ENCODE data around the gene TMEM186. TPM values are rescaled to one million over a fixed set of nuclear protein-coding genes. Genes with fewer than 3 reads are reported as not detected.

The TMEM186 gene
- total and polyA plus RNA-seq, 9 of the 15 experiments (the other 6 are each of a cell fraction or from before 2014, with no cell fraction given), result 10.1 to 33.4 (median 16.4) TPM

- no peak for TF ChIP-seq ZNF318 (IDR thresholded peaks at IDR 0.05; ENCODE audit: borderline replicate concordance in 1 of 2, low read depth in 1 of 2)
- TF ChIP-seq ZBTB7A (IDR thresholded peaks at IDR 0.05; ENCODE audit: borderline replicate concordance, control insufficient read depth, low read depth, low read length), result no peak
- TF ChIP-seq ELF4 (CRISPR knock-in tag; IDR thresholded peaks at IDR 0.05), result no peak
- no peak for TF ChIP-seq ZNF592 (IDR thresholded peaks at IDR 0.05)
- no peak for TF ChIP-seq CREM (IDR thresholded peaks at IDR 0.05; ENCODE audit: low read depth)
Observed at GRCh38 chr16:8812162-8812843, 14.9 kb upstream of the TMEM186 start (continued).

Data from K562 (cell line).